CD14-positive monocyte (primary cell): ENCODE measurements around the gene ARFGAP3. TPM values are rescaled to one million over a fixed set of nuclear protein-coding genes. Genes with fewer than 3 reads are reported as not detected.

Experiments
- DNase-seq, 3 donors: peaks; one replicate each; pipeline ENCODE4 v3.0.0-alpha.2; 2011 to 2022
- H2AFZ ChIP-seq: 2 replicates; pipeline ENCODE4 v1.6.0; 2012; ENCODE audit warnings: mild to moderate bottlenecking, low read depth, low read length, inconsistent platforms; ENCODE audit not compliant: insufficient read depth, poor library complexity, severe bottlenecking
- H3K27ac ChIP-seq, 2 donors: 1 replicate in 1 of 2; 2 replicates in 1 of 2; pipeline ENCODE4 v1.5.1; 2012 to 2013; ENCODE audit warnings: low read length in 2 of 2, control low read depth in 1 of 2, inconsistent platforms in 1 of 2, low read depth in 1 of 2, mild to moderate bottlenecking in 1 of 2
- H3K27me3 ChIP-seq, 2 donors: one replicate each; pipeline versions ENCODE4 v1.6.0 to v1.6.1; 2011 to 2013; ENCODE audit warnings: low read length in 2 of 2; ENCODE audit not compliant: control insufficient read depth in 2 of 2, insufficient read depth in 2 of 2
- H3K36me3 ChIP-seq, 2 donors: replicated peaks in 1 of 2; 1 replicate in 1 of 2; 2 replicates in 1 of 2; pipeline versions ENCODE4 v1.5.1 to v1.6.1; 2012 to 2013; ENCODE audit warnings: low read length in 2 of 2, control low read depth in 1 of 2, inconsistent platforms in 1 of 2, mild to moderate bottlenecking in 1 of 2; ENCODE audit not compliant: insufficient read depth in 2 of 2, control insufficient read depth in 1 of 2
- H3K4me1 ChIP-seq, 2 donors: 1 replicate in 1 of 2; 2 replicates in 1 of 2; pipeline versions ENCODE4 v1.5.1 to v1.6.1; 2012 to 2013; ENCODE audit warnings: low read length in 2 of 2, control low read depth in 1 of 2, inconsistent platforms in 1 of 2, mild to moderate bottlenecking in 1 of 2, moderate library complexity in 1 of 2; ENCODE audit not compliant: insufficient read depth in 2 of 2, control insufficient read depth in 1 of 2
- H3K4me2 ChIP-seq: replicated peaks from 2 replicates; pipeline ENCODE3; 2012; ENCODE audit warnings: low read length, moderate library complexity, mild to moderate bottlenecking; ENCODE audit not compliant: poor library complexity, severe bottlenecking; ENCODE audit errors: extremely low read depth
- H3K4me3 ChIP-seq, 3 experiments: fragments of 200-600 bp in 1 of 3; sonication (generic) in 1 of 3; replicated peaks in 1 of 3; 1 replicate in 2 of 3; 2 replicates in 1 of 3; pipeline ENCODE4 v1.5.1; 2011 to 2013; ENCODE audit warnings: low read length in 3 of 3, mild to moderate bottlenecking in 3 of 3, control low read depth in 2 of 3, low read depth in 2 of 3, inconsistent platforms in 1 of 3, moderate library complexity in 1 of 3
- H3K79me2 ChIP-seq: 2 replicates; pipeline ENCODE4 v1.6.0; 2012; ENCODE audit warnings: mild to moderate bottlenecking, control low read depth, inconsistent platforms, low read length, moderate library complexity; ENCODE audit not compliant: insufficient read depth
- H3K9ac ChIP-seq: 2 replicates; pipeline ENCODE4 v1.6.0; 2017; ENCODE audit warnings: low read length, mild to moderate bottlenecking; ENCODE audit not compliant: insufficient read depth, poor library complexity, severe bottlenecking
- H3K9me3 ChIP-seq, 2 donors: replicated peaks in 1 of 2; 1 replicate in 1 of 2; 2 replicates in 1 of 2; pipeline versions ENCODE4 v1.5.1 to v1.6.1; 2012 to 2013; ENCODE audit warnings: low read length in 2 of 2, control low read depth in 1 of 2; ENCODE audit not compliant: control insufficient read depth in 1 of 2, insufficient read depth in 1 of 2
- H4K20me1 ChIP-seq: 2 replicates; pipeline ENCODE4 v1.6.0; 2012; ENCODE audit warnings: mild to moderate bottlenecking, low read length, control low read depth, moderate library complexity; ENCODE audit not compliant: insufficient read depth
- H3K27ac Mint-ChIP-seq, 7 donors: one replicate each; pipeline ENCODE4 v1.8.0; 2020; ENCODE audit warnings: mild to moderate bottlenecking in 7 of 7, mixed read lengths in 7 of 7, moderate library complexity in 6 of 7, inconsistent platforms in 2 of 7
- H3K27me3 Mint-ChIP-seq, 3 donors: one replicate each; pipeline ENCODE4 v1.8.0; 2021 to 2022; ENCODE audit warnings: low read depth in 3 of 3, mild to moderate bottlenecking in 3 of 3, mixed read lengths in 3 of 3, moderate library complexity in 3 of 3, inconsistent platforms in 1 of 3
- H3K36me3 Mint-ChIP-seq, 2 donors: one replicate each; pipeline ENCODE4 v1.8.0; 2020; ENCODE audit warnings: mixed read lengths in 2 of 2, inconsistent platforms in 1 of 2, mild to moderate bottlenecking in 1 of 2
- H3K4me1 Mint-ChIP-seq: one replicate; pipeline ENCODE4 v1.8.0; 2020; ENCODE audit warnings: mild to moderate bottlenecking, mixed read lengths
- H3K4me3 Mint-ChIP-seq, 2 donors: one replicate each; pipeline ENCODE4 v1.8.0; 2020; ENCODE audit warnings: mild to moderate bottlenecking in 2 of 2, mixed read lengths in 2 of 2, moderate library complexity in 1 of 2
- H3K9me3 Mint-ChIP-seq, 7 donors: one replicate each; pipeline ENCODE4 v1.8.0; 2020 to 2022; ENCODE audit warnings: mixed read lengths in 7 of 7, mild to moderate bottlenecking in 6 of 7, moderate library complexity in 6 of 7, inconsistent platforms in 2 of 7
- CTCF ChIP-seq: fragments of 200-600 bp; IDR thresholded peaks from one replicate; pipeline ENCODE4 v1.8.0; 2022; ENCODE audit warnings: antibody characterized with exemption, mild to moderate bottlenecking
- WGBS: methylation state at CpG from one replicate; pipeline ENCODE4 v1.1.5; 2013; ENCODE audit warnings: missing lambda C conversion rate; ENCODE audit not compliant: insufficient coverage; 5-methylcytosine and 5-hydroxymethylcytosine counted together
- intact Hi-C, 2 donors: fragments of 100-400 bp; cut with micrococcal nuclease; formaldehyde crosslinking; loops; one replicate each; pipeline versions ENCODE4 v1.15.0 to v1.15.1; 2023
- polyA plus RNA-seq, 3 donors: library from polyadenylated mRNA; depleted of rRNA in 1 of 3; unstranded in 2 of 3; stranded (reverse) in 1 of 3; fragments of 300-500 nt in 2 of 3; fragments of >200 nt in 1 of 3; fragmentation: Illumina TruSeq in 2 of 3; gene quantifications; 1 replicate in 2 of 3; 2 replicates in 1 of 3; pipeline ENCODE4 v1.2.3, GENCODE V29; 2012 to 2021

ARFGAP3 gene
- polyA plus RNA-seq, 3 donors = 22.3 to 38.7 (median 34.8) TPM

GRCh38 chr22:42869463-42869862 is 12.4 kb upstream of the ARFGAP3 start:
- peaks cover 0 to 4% (median 3%) of the 10 kb centered on the region in 3 donors for H3K27me3 Mint-ChIP-seq
- Histone ChIP-seq H3K79me2 (no peaks in the 10 kb centered on the region), H3K36me3 (peaks cover 49 to 57% of the 10 kb centered on the region in 2 donors), H3K4me1 (peaks cover 5 to 6% of the 10 kb centered on the region in 2 donors), H4K20me1 (peaks cover 8% of the 10 kb centered on the region), H3K4me3 (no peak overlapping the region), H2AFZ (no peak overlapping the region), H3K27me3 (no peaks in the 10 kb centered on the region), H3K27ac (peak overlapping the region in 1 of 2 donors; percentile 36), H3K9ac (no peak overlapping the region), H3K4me2 (no peak overlapping the region), H3K9me3 (no peaks in the 10 kb centered on the region)
- intact Hi-C loops = no loop called here
- WGBS = 100% methylated on average over 1 of the region's 8 CpGs
- DNase-seq = no peak
- TF ChIP-seq CTCF = no peak
- H3K9me3 Mint-ChIP-seq = no peaks in the 10 kb centered on the region
- peak overlapping the region in 2 of 7 donors; percentile 40 to 80 for H3K27ac Mint-ChIP-seq
- no peak overlapping the region for H3K4me3 Mint-ChIP-seq
- H3K4me1 Mint-ChIP-seq = peaks cover 18% of the 10 kb centered on the region
- H3K36me3 Mint-ChIP-seq = peaks cover 49 to 63% of the 10 kb centered on the region in 2 donors

GRCh38 chr22:42868751-42869251 is 11.7 kb upstream of the ARFGAP3 start:
- Histone ChIP-seq H3K4me2 (no peak overlapping the region), H3K9me3 (no peaks in the 10 kb centered on the region), H2AFZ (no peak overlapping the region), H3K79me2 (no peaks in the 10 kb centered on the region), H3K4me3 (no peak overlapping the region), H3K27me3 (no peaks in the 10 kb centered on the region), H3K9ac (no peak overlapping the region), H3K36me3 (peaks cover 43 to 50% of the 10 kb centered on the region in 2 donors), H4K20me1 (peaks cover 8% of the 10 kb centered on the region), H3K4me1 (peaks cover 8 to 11% of the 10 kb centered on the region in 2 donors), H3K27ac (peak overlapping the region in 1 of 2 donors; percentile 36)
- Mint-ChIP-seq H3K27ac (peak overlapping the region in 6 of 7 donors; percentile 33 to 86 (median 48)), H3K36me3 (peaks cover 42 to 57% of the 10 kb centered on the region in 2 donors), H3K27me3 (peaks cover 0 to 6% (median 3%) of the 10 kb centered on the region in 3 donors), H3K4me3 (no peak overlapping the region), H3K4me1 (peaks cover 24% of the 10 kb centered on the region), H3K9me3 (no peaks in the 10 kb centered on the region)
- 86% methylated on average over 11 of the region's 16 CpGs for WGBS
- intact Hi-C loops = no loop called here
- DNase-seq = no peak
- no peak for TF ChIP-seq CTCF
